ENCODE data around the gene SRBD1. TPM values are rescaled to one million over a fixed set of nuclear protein-coding genes. Genes with fewer than 3 reads are reported as not detected.

SRBD1 gene
- total and polyA plus RNA-seq, 4 donors: 4.0 to 22.2 (median 10.0) TPM

DNA sequence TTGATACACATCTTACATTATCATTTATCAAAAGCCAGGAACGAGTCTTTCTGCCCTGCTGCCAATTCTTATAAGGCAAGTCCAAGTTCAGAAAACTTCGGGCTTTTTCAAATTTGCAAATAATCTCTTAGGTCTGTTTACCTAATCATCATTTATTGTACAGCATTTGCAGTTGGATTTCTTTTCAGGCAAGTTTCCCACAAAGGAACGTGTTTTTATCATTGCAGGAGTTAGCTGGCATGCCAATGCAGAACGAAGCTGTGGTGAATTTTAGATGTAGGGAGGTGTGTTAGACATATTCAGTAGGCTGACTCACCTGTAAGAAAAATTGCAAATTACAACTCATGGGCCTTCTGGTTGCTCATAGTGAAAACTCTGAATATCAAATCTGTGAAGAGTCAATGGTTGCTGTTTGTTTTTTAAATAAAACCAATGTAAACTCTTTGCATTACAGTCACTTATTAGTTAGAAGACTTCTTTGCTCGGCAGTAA lies 209.6 kb downstream of the SRBD1 start:
- Histone ChIP-seq H3K4me1 (ENCODE audit: control insufficient read depth in 4 of 4, insufficient read depth in 4 of 4, low read length in 3 of 4) (no peaks in the 10 kb centered on the region), H3K4me3 (ENCODE audit: low read depth in 1 of 3, low read length in 3 of 3) (no peak overlapping the region), H3K9me3 (ENCODE audit: control insufficient read depth in 4 of 4, low read length in 3 of 4) (no peaks in the 10 kb centered on the region), H3K27ac (ENCODE audit: low read depth in 1 of 2, low read length in 2 of 2) (no peak overlapping the region), H3K36me3 (ENCODE audit: control insufficient read depth in 4 of 4, insufficient read depth in 3 of 4, low read depth in 1 of 4, low read length in 3 of 4) (no peaks in the 10 kb centered on the region), H3K27me3 (ENCODE audit: control insufficient read depth in 4 of 4, insufficient read depth in 4 of 4, low read length in 3 of 4) (no peaks in the 10 kb centered on the region), H3K9ac (ENCODE audit: low read depth in 1 of 2, low read length in 2 of 2) (no peak overlapping the region)
- 96% methylated on average over 5 of the region's 5 CpGs for WGBS
- TF ChIP-seq HNF4G (IDR thresholded peaks at IDR 0.05) (no peak), HNF4A (conservative IDR thresholded peaks at IDR 0.05) (no peak), TAF1 (conservative IDR thresholded peaks at IDR 0.05) (no peak), REST (IDR thresholded peaks at IDR 0.05) (no peak), FOXA2 (IDR thresholded peaks at IDR 0.05) (no peak), YY1 (IDR thresholded peaks at IDR 0.05) (no peak), ATF3 (IDR thresholded peaks at IDR 0.05) (no peak), JUND (IDR thresholded peaks at IDR 0.05) (no peak), NR2F2 (IDR thresholded peaks at IDR 0.05) (no peak), GABPA (IDR thresholded peaks at IDR 0.05 in 1 of 2, conservative IDR thresholded peaks at IDR 0.05 in 1 of 2) (no peak), SP1 (IDR thresholded peaks at IDR 0.05) (no peak), RXRA (IDR thresholded peaks at IDR 0.05) (no peak), FOXA1 (IDR thresholded peaks at IDR 0.05) (no peak)
- TF ChIP-seq, protein P1, sequence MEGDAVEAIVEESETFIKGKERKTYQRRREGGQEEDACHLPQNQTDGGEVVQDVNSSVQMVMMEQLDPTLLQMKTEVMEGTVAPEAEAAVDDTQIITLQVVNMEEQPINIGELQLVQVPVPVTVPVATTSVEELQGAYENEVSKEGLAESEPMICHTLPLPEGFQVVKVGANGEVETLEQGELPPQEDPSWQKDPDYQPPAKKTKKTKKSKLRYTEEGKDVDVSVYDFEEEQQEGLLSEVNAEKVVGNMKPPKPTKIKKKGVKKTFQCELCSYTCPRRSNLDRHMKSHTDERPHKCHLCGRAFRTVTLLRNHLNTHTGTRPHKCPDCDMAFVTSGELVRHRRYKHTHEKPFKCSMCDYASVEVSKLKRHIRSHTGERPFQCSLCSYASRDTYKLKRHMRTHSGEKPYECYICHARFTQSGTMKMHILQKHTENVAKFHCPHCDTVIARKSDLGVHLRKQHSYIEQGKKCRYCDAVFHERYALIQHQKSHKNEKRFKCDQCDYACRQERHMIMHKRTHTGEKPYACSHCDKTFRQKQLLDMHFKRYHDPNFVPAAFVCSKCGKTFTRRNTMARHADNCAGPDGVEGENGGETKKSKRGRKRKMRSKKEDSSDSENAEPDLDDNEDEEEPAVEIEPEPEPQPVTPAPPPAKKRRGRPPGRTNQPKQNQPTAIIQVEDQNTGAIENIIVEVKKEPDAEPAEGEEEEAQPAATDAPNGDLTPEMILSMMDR (IDR thresholded peaks at IDR 0.05; ENCODE audit: low read depth, low read length, missing input control): no peak
- no peak for DNase-seq (ENCODE audit: low spot score)

DNA sequence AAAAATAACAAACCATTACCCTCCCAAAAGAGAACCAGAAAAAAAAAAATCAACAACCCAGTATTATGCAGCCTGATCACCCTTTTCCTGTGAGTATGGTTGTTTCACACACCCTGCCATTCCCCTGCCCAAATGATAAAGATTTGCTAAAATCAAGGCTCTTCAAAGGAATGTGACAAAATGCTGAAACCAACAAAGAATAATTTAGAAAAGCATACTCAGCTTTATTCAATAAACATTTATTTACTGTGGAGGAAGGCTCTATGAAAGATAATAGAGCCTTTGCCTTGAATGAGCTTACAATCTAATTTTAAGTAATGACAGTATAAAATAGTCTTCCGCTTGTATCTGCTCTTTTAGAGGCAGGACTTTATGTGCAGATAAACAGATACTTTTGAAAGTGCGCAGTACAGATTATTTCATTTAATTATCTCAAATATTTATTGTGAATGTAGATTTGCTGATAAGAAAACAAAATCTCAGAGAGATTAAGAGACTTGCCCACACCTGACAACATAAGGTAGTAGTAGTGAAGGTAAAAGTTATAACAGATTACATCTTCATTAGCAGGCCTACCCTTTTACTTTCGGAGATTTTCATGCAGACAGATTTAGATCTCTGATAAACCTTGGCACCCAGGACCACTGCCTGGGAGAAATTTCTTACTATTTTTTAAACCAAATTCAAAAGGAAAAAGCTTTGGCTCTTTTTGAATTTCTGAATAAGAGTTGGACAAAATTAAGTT lies 211.9 kb downstream of the SRBD1 start:
- DNase-seq (ENCODE audit: low spot score): no peak
- Histone ChIP-seq H3K4me3 (ENCODE audit: low read depth in 1 of 3, low read length in 3 of 3) (no peak overlapping the region), H3K9ac (ENCODE audit: low read depth in 1 of 2, low read length in 2 of 2) (no peak overlapping the region), H3K27me3 (ENCODE audit: control insufficient read depth in 4 of 4, insufficient read depth in 4 of 4, low read length in 3 of 4) (no peaks in the 10 kb centered on the region), H3K4me1 (ENCODE audit: control insufficient read depth in 4 of 4, insufficient read depth in 4 of 4, low read length in 3 of 4) (no peaks in the 10 kb centered on the region), H3K36me3 (ENCODE audit: control insufficient read depth in 4 of 4, insufficient read depth in 3 of 4, low read depth in 1 of 4, low read length in 3 of 4) (no peaks in the 10 kb centered on the region), H3K9me3 (ENCODE audit: control insufficient read depth in 4 of 4, low read length in 3 of 4) (no peaks in the 10 kb centered on the region), H3K27ac (ENCODE audit: low read depth in 1 of 2, low read length in 2 of 2) (no peak overlapping the region)
- WGBS: 97% methylated on average over 3 of the region's 3 CpGs
- TF ChIP-seq GABPA (IDR thresholded peaks at IDR 0.05 in 1 of 2, conservative IDR thresholded peaks at IDR 0.05 in 1 of 2): no peak
- TF ChIP-seq RAD21 (IDR thresholded peaks at IDR 0.05): no peak
- TF ChIP-seq, protein P2, sequence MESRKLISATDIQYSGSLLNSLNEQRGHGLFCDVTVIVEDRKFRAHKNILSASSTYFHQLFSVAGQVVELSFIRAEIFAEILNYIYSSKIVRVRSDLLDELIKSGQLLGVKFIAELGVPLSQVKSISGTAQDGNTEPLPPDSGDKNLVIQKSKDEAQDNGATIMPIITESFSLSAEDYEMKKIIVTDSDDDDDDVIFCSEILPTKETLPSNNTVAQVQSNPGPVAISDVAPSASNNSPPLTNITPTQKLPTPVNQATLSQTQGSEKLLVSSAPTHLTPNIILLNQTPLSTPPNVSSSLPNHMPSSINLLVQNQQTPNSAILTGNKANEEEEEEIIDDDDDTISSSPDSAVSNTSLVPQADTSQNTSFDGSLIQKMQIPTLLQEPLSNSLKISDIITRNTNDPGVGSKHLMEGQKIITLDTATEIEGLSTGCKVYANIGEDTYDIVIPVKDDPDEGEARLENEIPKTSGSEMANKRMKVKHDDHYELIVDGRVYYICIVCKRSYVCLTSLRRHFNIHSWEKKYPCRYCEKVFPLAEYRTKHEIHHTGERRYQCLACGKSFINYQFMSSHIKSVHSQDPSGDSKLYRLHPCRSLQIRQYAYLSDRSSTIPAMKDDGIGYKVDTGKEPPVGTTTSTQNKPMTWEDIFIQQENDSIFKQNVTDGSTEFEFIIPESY (IDR thresholded peaks at IDR 0.05): no peak
- no peak for TF ChIP-seq RXRA (IDR thresholded peaks at IDR 0.05)
- TF ChIP-seq, protein P1 (IDR thresholded peaks at IDR 0.05; ENCODE audit: low read depth, low read length, missing input control): no peak
- no peak for TF ChIP-seq EGR1 (IDR thresholded peaks at IDR 0.05; ENCODE audit: low read depth in 2 of 2)
- no peak for TF ChIP-seq JUND (IDR thresholded peaks at IDR 0.05)
- no peak for TF ChIP-seq TAF1 (conservative IDR thresholded peaks at IDR 0.05)
- TF ChIP-seq FOXA1 (IDR thresholded peaks at IDR 0.05): no peak
- no peak for TF ChIP-seq HNF4G (IDR thresholded peaks at IDR 0.05)
- no peak for TF ChIP-seq HNF4A (conservative IDR thresholded peaks at IDR 0.05)
- TF ChIP-seq YY1 (IDR thresholded peaks at IDR 0.05): no peak
- no peak for TF ChIP-seq SP1 (IDR thresholded peaks at IDR 0.05)
- TF ChIP-seq FOXA2 (IDR thresholded peaks at IDR 0.05): no peak
- no peak for TF ChIP-seq NR2F2 (IDR thresholded peaks at IDR 0.05)
